OCI-LY1 (cell line): ENCODE results near the gene FOXK2.
A peak's percentile ranks its signal among the peaks of the same experiment; 100 is the strongest.

Experiments used
- H2AFZ ChIP-seq: fragments of 200-600 bp; sonication (generic), shearing (Covaris generic); 2 replicates; pipeline ENCODE4 v1.6.0; 2014; ENCODE audit warnings: antibody characterized with exemption, mild to moderate bottlenecking, low read length
- H3F3A ChIP-seq: fragments of 200-600 bp; sonication (generic), shearing (Covaris generic); 2 replicates; pipeline ENCODE4 v1.6.0; 2014; ENCODE audit warnings: mild to moderate bottlenecking, antibody characterized with exemption, low read length, moderate library complexity; ENCODE audit not compliant: insufficient read depth
- H3K27ac ChIP-seq: fragments of 200-600 bp; sonication (generic); 2 replicates; pipeline ENCODE4 v1.5.1; 2014; ENCODE audit warnings: low read length, mixed run types, mild to moderate bottlenecking, low read depth; ENCODE audit not compliant: poor library complexity, severe bottlenecking
- H3K27me3 ChIP-seq: fragments of 200-600 bp; sonication (generic); 2 replicates; pipeline ENCODE4 v1.6.0; 2014; ENCODE audit warnings: antibody characterized with exemption, mild to moderate bottlenecking, low read length, moderate library complexity; ENCODE audit not compliant: insufficient read depth
- H3K36me3 ChIP-seq: fragments of 200-600 bp; sonication (generic); 2 replicates; pipeline ENCODE4 v1.6.1; 2014; ENCODE audit warnings: mild to moderate bottlenecking, antibody characterized with exemption, low read length, moderate library complexity, mixed read lengths; ENCODE audit not compliant: insufficient read depth
- H3K4me1 ChIP-seq: fragments of 200-600 bp; sonication (generic); 2 replicates; pipeline ENCODE4 v1.5.1; 2014; ENCODE audit warnings: mild to moderate bottlenecking, low read length, moderate library complexity; ENCODE audit not compliant: insufficient read depth, severe bottlenecking
- H3K4me2 ChIP-seq: fragments of 200-600 bp; sonication (generic), shearing (Covaris generic); 2 replicates; pipeline ENCODE4 v1.6.1; 2014; ENCODE audit warnings: low read length
- H3K4me3 ChIP-seq: fragments of 200-600 bp; sonication (generic); 2 replicates; pipeline ENCODE4 v1.5.1; 2014; ENCODE audit warnings: low read length, low read depth, mild to moderate bottlenecking, mixed read lengths; ENCODE audit not compliant: poor library complexity, severe bottlenecking
- H3K79me2 ChIP-seq: fragments of 200-600 bp; shearing (Covaris generic); 2 replicates; pipeline ENCODE4 v1.6.1; 2016; ENCODE audit warnings: mixed run types, low read length, mixed read lengths; ENCODE audit not compliant: insufficient read depth
- H3K9ac ChIP-seq: fragments of 200-600 bp; sonication (generic), shearing (Covaris generic); 2 replicates; pipeline ENCODE4 v1.6.1; 2014; ENCODE audit warnings: mild to moderate bottlenecking, low read length, mixed read lengths
- H3K9me2 ChIP-seq: fragments of 200-600 bp; sonication (generic), shearing (Covaris generic); 2 replicates; pipeline ENCODE4 v1.6.1; 2014; ENCODE audit warnings: low read depth, mild to moderate bottlenecking, low read length, mixed read lengths
- H3K9me3 ChIP-seq: fragments of 200-600 bp; shearing (Covaris generic); 2 replicates; pipeline ENCODE4 v1.6.1; 2014; ENCODE audit warnings: low read length, mixed read lengths
- H4K20me1 ChIP-seq: fragments of 200-600 bp; sonication (generic), shearing (Covaris generic); 2 replicates; pipeline ENCODE4 v1.6.0; 2016; ENCODE audit warnings: mild to moderate bottlenecking, low read length; ENCODE audit not compliant: insufficient read depth
- EZH2 ChIP-seq: fragments of 200-600 bp; sonication (generic), shearing (Covaris generic); IDR thresholded peaks from 2 replicates; pipeline ENCODE4 v1.8.0; 2017; ENCODE audit warnings: borderline replicate concordance, mixed run types, mild to moderate bottlenecking, antibody characterized with exemption, low read length, moderate library complexity, mixed read lengths
- TF ChIP-seq, protein P1 (sequence below): fragments of 200-600 bp; sonication (generic), shearing (Covaris generic); IDR thresholded peaks from 2 replicates; pipeline ENCODE4 v1.5.1; 2017; ENCODE audit warnings: mild to moderate bottlenecking, antibody characterized with exemption, low read length, moderate library complexity, mixed read lengths

The FOXK2 gene

DNA sequence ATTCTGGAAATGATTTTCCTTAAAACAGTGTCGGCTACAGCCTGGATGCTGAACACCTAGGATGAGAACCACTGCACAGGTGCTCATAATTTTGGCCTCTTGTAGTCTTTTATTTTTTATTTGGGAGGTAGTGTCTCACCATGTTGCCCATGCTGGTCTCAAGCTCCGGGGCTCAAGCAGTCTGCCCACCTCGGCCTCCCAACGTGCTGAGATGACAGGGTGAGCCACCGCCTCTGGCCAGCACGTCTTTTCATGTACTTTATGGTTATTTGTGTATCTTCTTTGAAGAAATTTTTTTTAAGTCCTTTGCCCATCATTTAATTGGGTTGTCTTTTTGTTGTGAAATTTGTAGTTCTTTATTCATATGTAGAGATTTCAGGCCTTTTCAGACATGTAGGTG is 70.7 kb downstream of the FOXK2 start:
- Histone ChIP-seq H3K4me1 (peaks cover 43% of the 10 kb centered on the region), H3K27ac (peak overlapping the region; percentile 88), H3K4me2 (no peak overlapping the region)

DNA sequence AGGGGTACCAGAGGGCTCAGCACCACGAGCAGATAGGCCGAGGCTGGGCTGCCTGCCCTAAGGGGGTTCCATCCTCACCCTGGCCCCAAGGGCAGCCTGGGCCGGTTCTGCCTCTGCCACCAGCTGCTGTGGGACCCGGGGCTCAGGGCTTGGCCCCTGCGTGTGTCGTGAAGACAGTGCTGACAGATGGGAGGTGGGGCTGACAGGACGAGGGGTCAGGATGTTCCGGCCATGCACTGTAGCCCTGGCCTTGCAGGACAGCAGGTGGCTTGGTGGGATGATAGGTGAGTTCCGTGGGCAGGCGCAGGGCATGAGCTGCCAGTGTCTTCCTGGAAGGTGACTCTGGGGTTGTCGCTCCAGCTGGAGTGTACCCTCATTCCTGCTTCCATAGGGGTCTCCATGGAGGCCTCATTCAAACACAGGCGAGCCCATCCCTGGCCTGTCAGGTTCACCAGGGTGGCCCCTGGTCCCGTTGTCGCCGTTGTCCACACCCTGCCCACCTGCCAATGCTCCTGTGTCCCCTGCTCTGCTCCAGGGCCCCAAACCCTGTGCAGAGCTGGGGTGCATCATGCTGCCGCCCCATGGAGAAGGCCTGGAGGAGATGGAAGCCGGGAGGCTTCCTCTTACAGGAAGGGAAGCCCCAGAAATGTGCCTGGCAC is 71.5 kb downstream of the FOXK2 start:
- Histone ChIP-seq H3K27ac (peak overlapping the region; percentile 88), H3K9ac (no peak overlapping the region; the same call in 1 of the 2 replicates), H3K4me1 (peaks cover 51% of the 10 kb centered on the region), H3K4me2 (no peak overlapping the region; the same call in 1 of the 2 replicates), H3K27me3 (no peaks in the 10 kb centered on the region), H2AFZ (no peak overlapping the region), H3K36me3 (peaks cover 64% of the 10 kb centered on the region), H3K4me3 (no peak overlapping the region), H3K9me2 (no peaks in the 10 kb centered on the region), H3F3A (peaks cover 11% of the 10 kb centered on the region), H3K9me3 (no peaks in the 10 kb centered on the region), H3K79me2 (no peaks in the 10 kb centered on the region), H4K20me1 (no peaks in the 10 kb centered on the region)
- no peak for TF ChIP-seq EZH2
- TF ChIP-seq, protein P1, sequence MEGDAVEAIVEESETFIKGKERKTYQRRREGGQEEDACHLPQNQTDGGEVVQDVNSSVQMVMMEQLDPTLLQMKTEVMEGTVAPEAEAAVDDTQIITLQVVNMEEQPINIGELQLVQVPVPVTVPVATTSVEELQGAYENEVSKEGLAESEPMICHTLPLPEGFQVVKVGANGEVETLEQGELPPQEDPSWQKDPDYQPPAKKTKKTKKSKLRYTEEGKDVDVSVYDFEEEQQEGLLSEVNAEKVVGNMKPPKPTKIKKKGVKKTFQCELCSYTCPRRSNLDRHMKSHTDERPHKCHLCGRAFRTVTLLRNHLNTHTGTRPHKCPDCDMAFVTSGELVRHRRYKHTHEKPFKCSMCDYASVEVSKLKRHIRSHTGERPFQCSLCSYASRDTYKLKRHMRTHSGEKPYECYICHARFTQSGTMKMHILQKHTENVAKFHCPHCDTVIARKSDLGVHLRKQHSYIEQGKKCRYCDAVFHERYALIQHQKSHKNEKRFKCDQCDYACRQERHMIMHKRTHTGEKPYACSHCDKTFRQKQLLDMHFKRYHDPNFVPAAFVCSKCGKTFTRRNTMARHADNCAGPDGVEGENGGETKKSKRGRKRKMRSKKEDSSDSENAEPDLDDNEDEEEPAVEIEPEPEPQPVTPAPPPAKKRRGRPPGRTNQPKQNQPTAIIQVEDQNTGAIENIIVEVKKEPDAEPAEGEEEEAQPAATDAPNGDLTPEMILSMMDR, result no peak

More for the DNA sequence above, 70.7 kb downstream of the FOXK2 start:
- Histone ChIP-seq H3K9me2 (no peaks in the 10 kb centered on the region), H3K79me2 (no peaks in the 10 kb centered on the region), H4K20me1 (no peaks in the 10 kb centered on the region), H3K4me3 (no peak overlapping the region), H3K9ac (no peak overlapping the region), H3K36me3 (peaks cover 64% of the 10 kb centered on the region), H3K27me3 (no peaks in the 10 kb centered on the region), H3F3A (peaks cover 11% of the 10 kb centered on the region), H2AFZ (no peak overlapping the region), H3K9me3 (no peaks in the 10 kb centered on the region)
- TF ChIP-seq, protein P1, result no peak
- no peak for TF ChIP-seq EZH2

GRCh38 chr17:82592289-82592766 is 72.8 kb downstream of the FOXK2 start:
- Histone ChIP-seq H3F3A (peaks cover 11% of the 10 kb centered on the region), H3K36me3 (peaks cover 69% of the 10 kb centered on the region), H3K27me3 (no peaks in the 10 kb centered on the region), H4K20me1 (no peaks in the 10 kb centered on the region), H3K9me3 (no peaks in the 10 kb centered on the region), H3K4me3 (no peak overlapping the region), H3K9me2 (no peaks in the 10 kb centered on the region), H3K9ac (no peak overlapping the region), H2AFZ (no peak overlapping the region), H3K79me2 (no peaks in the 10 kb centered on the region), H3K4me2 (no peak overlapping the region), H3K27ac (peak overlapping the region; percentile 88), H3K4me1 (peaks cover 57% of the 10 kb centered on the region)
- no peak for TF ChIP-seq EZH2
- TF ChIP-seq, protein P1, result no peak
